Activated naive CD4-positive, alpha-beta T cell treated with anti-CD3 and anti-CD28 coated beads, Interleukin-2, amount 50 U/mL, for 72 hours (primary cell): Measurements from ENCODE around the gene DDX1. TPM values are rescaled to one million over a fixed set of nuclear protein-coding genes. Genes with fewer than 3 reads are reported as not detected.
"Not testable (repeated sequence)": the region's sequence is repeated elsewhere in the genome, so short reads cannot be mapped to it uniquely, and the experiment has no call there.

Source experiments
- ATAC-seq, 2 donors: fragments of 150-1000 bp; cut with Tn5 transposase; 2 replicates each; pipeline ENCODE4 v1.10.0; 2021; ENCODE audit warnings: mild to moderate bottlenecking in 2 of 2, moderate library complexity in 2 of 2
- DNase-seq, 2 donors: peaks; one replicate each; pipeline ENCODE4 v3.0.0; 2021 to 2022; ENCODE audit warnings: low spot score in 2 of 2
- H3K27ac Mint-ChIP-seq, 2 donors: one replicate each; pipeline ENCODE4 v1.8.0; 2022; ENCODE audit warnings: mild to moderate bottlenecking in 2 of 2, mixed read lengths in 2 of 2
- H3K36me3 Mint-ChIP-seq, 2 donors: one replicate each; pipeline ENCODE4 v1.8.0; 2022; ENCODE audit warnings: mixed read lengths in 2 of 2
- H3K9me3 Mint-ChIP-seq, 2 donors: one replicate each; pipeline ENCODE4 v1.8.0; 2022; ENCODE audit warnings: mixed read lengths in 2 of 2
- total RNA-seq, 2 donors: library from RNA; stranded (reverse); gene quantifications; one replicate each; pipeline ENCODE4 v1.2.3, GENCODE V29; 2022

Gene DDX1
- total RNA-seq = 10 to 100 TPM; 30.4 to 82.4 TPM

DNA sequence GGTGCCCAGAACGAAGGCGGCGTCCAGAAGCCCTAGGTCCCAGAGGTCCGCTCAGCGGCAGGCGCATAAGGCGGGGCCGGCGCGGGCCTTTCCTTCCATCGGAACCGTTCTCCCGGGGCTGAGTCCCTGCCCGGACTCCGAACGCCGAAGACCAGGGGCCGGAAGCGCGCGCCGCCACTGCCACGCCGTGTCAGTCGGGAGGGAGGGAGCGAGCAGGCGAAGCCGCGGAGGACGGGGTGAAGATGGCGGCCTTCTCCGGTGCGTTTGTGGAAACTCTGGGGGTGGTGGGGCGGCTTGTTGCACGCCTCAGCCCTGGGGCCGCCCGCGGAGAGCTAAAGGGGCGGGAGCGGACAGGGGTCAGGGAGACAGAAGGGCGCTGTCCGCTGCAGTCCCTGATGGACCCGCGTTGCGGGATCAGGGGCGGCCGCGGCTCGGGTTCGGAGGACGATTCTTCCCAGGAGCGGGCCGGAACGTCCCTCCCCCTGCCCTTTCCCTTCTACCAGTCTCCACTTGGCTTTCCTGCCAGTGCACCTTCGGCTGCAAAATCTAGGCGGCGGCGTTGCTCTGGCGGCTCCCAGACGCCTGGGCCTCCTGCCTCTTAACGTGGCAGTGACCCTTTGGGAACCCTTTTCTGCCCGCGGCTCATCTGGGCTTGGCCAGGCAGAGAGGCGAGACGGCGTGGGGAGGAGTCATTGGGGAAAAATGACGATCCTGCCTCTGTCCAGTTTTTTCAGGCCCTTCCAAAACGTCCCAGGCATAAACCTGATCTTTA is at the start of gene DDX1:
Gene DDX1, plus strand, starts transcription at position 177 of the 772 bp plus-strand sequence. Its CDS starts 66 bp downstream, at position 243.
- Mint-ChIP-seq H3K27ac (peak within 1 kb of the TSS; percentile 97), H3K36me3 (peaks cover 16 to 22% of the 10 kb centered on the region in 2 donors), H3K9me3 (no peaks in the 10 kb centered on the region)
- DNase-seq = peak; percentile 86 to 93
- ATAC-seq = peak; percentile 91 to 98

DNA sequence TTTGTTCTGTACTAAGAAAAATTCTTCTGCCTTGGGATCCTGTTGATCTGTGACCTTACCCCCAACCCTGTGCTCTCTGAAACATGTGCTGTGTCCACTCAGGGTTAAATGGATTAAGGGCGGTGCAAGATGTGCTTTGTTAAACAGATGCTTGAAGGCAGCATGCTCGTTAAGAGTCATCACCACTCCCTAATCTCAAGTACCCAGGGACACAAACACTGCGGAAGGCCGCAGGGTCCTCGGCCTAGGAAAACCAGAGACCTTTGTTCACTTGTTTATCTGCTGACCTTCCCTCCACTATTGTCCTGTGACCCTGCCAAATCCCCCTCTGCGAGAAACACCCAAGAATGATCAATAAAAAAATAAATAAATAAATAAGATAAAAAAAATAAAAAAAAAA is 49.4 kb upstream of the DDX1 start:
- H3K9me3 Mint-ChIP-seq, H3K36me3 Mint-ChIP-seq, ATAC-seq, DNase-seq, H3K27ac Mint-ChIP-seq: not testable (repeated sequence)

DNA sequence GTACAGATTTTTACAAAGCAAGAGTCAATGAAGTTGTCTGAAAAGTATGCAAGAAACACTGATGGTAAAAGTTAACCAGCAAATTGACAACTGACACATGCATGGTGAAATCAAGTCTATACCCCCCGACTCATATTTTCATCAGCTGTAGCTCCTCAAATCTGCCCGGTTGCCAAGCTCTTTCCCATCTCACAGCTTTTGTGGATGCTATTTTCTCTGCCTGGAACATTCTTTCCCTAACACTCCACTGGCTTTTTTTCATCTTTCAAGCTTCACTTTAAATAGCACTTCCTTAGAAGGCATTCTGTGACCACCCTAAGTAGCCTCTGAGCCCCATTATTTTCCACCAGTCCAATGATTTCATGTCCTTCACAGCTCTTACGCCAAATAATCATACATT is 48.6 kb upstream of the DDX1 start:
- Mint-ChIP-seq H3K27ac (no peak overlapping the region), H3K9me3 (no peaks in the 10 kb centered on the region), H3K36me3 (peaks cover 0 to 6% of the 10 kb centered on the region in 2 donors)
- DNase-seq (no peak), ATAC-seq (no peak)

DNA sequence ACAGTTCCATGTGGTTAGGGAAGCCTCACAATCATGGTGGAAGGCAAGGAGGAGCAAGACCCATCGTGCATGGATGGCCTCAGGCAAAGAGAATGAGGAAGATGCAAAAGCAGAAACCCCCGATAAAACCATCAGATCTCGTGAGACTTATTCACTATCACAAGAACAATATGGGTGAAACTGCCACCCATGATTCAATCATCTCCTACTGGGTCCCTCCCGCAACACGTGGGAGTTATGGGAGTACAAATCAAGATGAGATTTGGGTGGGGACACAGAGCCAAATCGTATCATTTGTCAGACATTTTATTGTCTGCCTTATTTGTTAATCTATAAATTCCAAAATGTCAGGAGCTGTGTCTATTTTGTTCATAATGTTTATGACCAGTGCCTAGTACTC is 48.1 kb upstream of the DDX1 start:
- H3K36me3 Mint-ChIP-seq = peaks cover 0 to 6% of the 10 kb centered on the region in 2 donors

DNA sequence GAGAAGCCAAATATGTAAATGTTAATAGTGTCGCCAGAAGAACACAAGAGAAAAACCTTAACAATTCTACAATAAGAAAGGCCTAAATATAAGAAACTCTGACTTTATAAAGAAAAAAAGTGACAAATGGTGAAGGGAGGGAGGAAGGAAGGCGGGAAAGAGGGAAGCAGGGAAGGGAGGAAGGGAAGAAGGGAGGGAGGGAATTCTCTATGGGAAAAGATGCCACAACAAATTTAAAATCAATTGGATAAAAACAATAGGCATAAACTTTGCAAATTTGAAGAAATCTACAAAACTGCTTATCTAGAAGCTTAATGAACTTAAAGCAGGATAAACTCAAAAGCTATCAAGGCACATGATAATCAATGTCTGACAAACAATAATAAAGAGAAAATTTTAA is 47.4 kb upstream of the DDX1 start:
- DNase-seq (no peak), ATAC-seq (no peak)
- no peak overlapping the region for H3K27ac Mint-ChIP-seq
- no peaks in the 10 kb centered on the region for H3K9me3 Mint-ChIP-seq
- peaks cover 0 to 6% of the 10 kb centered on the region in 2 donors for H3K36me3 Mint-ChIP-seq

More for the DNA sequence above, 48.1 kb upstream of the DDX1 start:
- DNase-seq = no peak
- no peaks in the 10 kb centered on the region for H3K9me3 Mint-ChIP-seq
- no peak for ATAC-seq
- no peak overlapping the region for H3K27ac Mint-ChIP-seq

DNA sequence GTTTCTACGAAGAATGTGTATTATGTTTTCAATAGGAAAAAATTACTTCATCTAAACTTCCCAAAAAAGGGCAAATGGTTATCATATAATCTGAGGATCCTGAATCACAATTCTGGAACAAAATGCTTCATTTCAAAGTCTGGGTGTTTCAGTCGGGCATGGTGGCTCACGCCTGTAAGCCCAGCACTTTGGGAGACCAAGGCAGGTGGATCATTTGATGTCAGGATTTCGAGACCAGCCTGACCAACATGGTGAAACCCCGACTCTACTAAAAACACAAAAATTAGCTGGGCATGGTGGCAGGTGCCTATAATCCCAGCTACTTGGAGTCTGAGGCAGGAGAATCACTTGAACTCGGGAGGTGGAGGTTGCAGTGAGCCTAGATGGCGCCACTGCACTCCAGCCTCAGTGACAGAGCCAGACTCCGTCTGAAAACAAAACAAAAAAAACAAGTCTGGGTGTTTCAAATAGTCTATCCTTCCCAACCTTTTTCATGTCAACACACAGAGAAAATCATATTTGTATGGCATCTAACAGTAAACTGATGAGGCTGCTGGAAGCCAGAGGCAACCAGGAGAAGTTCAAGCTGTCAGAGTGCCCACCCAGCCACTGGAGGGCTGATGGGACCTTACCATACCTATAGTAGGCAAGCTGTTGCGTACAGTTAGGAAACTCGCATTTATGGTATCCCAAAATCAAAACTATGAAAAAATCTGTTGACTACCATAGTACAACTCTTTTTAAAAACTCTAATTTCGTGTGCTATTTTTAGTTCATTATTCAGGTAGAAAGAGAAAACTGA is 45.2 kb upstream of the DDX1 start:
- H3K36me3 Mint-ChIP-seq = peaks cover 0 to 6% of the 10 kb centered on the region in 2 donors
- DNase-seq (no peak), ATAC-seq (no peak)
- H3K9me3 Mint-ChIP-seq = no peaks in the 10 kb centered on the region
- H3K27ac Mint-ChIP-seq = no peak overlapping the region

DNA sequence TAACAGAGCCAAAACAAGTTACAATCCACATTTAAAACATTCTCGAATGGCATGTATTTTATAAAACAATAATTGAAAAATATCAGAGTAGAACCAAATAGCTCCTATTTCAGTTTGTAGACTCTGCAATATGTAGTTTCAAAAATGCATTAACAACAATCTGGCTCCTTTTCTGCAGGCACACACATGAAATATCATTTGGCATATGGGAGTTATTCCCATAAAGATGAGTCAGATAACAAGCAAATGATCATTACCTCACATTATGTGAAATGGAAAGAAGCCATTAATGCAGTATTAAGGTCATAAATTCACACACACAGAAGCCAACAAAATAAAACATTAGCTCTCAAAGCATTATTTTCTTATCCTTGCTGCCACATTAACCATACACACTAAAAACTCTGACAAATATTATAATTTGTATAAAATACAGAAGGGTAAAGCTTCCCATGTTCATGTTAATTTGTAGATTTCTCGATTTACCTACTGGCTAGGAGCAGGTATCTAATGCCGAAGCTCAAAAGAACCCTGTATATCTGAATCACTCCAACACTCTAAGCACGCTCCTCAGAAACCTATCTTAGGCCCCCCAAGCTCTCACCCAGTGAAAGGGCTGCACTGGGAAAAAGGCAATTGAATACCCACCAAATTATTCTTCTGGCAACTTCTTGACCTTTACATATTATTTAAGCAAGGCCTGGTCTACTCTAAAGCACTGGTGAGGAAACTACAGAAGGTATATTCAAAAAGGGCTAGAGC is 44.4 kb upstream of the DDX1 start:
- ATAC-seq = no peak
- no peak overlapping the region for H3K27ac Mint-ChIP-seq
- no peak for DNase-seq
- H3K36me3 Mint-ChIP-seq = peaks cover 0 to 6% of the 10 kb centered on the region in 2 donors
- no peaks in the 10 kb centered on the region for H3K9me3 Mint-ChIP-seq

DNA sequence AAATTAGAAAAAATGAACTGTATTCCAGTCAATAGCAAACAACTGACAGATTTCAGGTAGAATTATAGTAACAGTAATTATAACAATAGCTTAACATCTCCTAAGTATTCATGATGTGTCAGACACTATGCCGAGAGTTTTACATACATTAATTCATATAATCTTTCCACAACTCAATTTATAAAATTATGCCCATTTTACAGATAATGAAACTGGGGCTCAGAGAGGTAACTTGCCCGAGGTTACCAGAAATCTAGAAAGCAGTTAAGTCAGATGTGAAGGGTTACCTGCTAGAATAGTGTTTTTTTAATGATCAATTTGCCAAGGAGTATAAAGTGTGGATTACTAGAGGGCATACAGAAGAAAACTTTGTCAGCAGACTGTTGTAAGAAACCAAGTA is 42.7 kb upstream of the DDX1 start:
- Mint-ChIP-seq H3K27ac (no peak overlapping the region), H3K36me3 (no peaks in the 10 kb centered on the region), H3K9me3 (no peaks in the 10 kb centered on the region)
- ATAC-seq (no peak), DNase-seq (no peak)

DNA sequence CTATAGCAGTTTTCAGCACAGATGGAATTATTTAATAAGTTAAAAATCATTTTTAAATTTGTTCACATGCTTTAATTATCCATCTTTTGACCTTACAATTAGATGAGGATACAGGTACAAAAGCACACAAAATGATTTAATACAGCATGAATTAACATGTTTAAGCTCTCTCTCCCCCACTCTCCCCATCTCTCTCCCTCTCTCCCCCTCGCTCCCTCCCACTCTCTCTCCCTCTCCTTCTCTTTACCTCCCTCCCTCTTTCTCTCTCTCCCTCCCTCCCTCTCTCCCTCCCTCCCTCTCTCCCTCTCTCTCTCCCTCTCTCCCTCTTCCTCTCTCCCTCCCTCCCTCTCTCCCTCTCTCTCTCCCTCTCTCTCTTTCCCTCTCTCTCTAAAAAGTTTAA is 38.1 kb upstream of the DDX1 start:
- ATAC-seq = no peak
- Mint-ChIP-seq H3K36me3 (no peaks in the 10 kb centered on the region), H3K27ac (no peak overlapping the region), H3K9me3 (no peaks in the 10 kb centered on the region)
- DNase-seq = no peak

DNA sequence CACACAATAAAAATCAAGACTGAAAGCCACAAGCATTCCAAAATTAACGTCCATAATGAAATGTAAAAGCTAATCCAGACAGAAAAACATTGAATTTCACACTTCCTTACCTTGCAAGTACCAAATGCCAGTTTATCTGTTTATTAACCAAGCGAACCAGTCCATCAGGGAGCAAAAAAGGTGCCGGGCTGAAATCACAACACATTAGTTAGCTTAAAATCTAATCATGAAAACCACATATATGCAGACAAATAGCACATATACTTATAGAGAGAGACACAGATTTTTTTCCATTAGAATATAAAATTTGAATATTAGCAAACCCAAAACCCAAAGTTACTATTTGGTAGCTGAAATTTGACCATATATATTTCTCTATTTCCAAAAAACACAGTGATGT is 37.7 kb upstream of the DDX1 start:
- Mint-ChIP-seq H3K36me3 (no peaks in the 10 kb centered on the region), H3K27ac (no peak overlapping the region), H3K9me3 (no peaks in the 10 kb centered on the region)
- ATAC-seq (no peak), DNase-seq (no peak)

DNA sequence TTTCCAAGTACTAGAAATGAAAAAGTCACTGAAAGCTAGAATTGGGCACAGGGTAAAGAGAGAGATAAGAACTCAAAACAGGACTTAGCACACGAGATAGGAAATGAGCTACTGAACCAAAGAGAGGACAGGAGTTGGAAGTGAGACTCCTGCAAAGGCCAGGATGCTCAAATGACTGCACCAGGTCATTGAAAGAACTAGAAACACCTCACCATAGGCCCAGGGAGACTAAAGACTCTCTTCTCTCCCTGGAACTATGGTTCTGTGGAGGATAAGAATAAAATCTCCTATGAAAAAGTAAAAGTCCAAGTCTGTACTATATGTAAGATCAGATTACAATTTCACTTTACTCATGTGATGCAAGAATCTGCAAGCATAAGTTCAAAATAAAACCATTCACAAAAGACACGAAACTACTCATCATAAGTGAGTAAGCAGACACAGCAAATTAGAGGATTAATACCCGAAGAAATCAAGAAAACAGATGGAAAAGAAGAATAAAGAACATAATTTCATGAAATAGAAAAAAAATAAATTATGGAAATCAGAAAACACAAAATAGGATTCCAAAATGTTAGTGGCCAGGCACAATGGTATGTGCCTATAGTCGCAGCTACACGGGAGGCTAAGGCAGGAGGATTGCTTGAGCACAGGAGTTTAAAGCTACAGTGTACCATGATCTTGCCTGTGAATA is 37.0 kb upstream of the DDX1 start:
- DNase-seq (no peak), ATAC-seq (no peak)
- H3K36me3 Mint-ChIP-seq = no peaks in the 10 kb centered on the region
- H3K9me3 Mint-ChIP-seq = no peaks in the 10 kb centered on the region
- no peak overlapping the region for H3K27ac Mint-ChIP-seq

DNA sequence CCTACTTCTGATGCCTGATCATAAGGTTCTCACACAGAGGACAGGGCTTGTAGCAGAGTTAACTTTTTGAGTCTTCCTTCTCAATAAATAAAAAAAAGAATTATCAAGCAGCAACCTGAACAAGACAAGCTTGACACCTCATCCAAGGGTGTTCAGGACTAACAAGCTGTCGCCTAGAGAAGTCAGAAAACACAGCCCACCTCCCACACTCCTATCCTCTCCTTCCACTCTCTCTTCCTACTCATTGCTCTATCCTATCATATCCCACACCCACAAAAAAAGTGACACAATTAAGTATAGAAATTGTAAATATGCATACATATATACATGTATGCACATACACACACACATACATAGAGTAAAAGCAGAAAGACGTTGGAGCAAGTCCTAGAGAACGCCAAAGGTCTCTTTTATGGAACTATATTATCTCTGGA is 35.9 kb upstream of the DDX1 start:
- Mint-ChIP-seq H3K9me3 (no peaks in the 10 kb centered on the region), H3K27ac (no peak overlapping the region), H3K36me3 (peaks cover 7% of the 10 kb centered on the region in 2 donors)
- ATAC-seq (no peak), DNase-seq (no peak)

DNA sequence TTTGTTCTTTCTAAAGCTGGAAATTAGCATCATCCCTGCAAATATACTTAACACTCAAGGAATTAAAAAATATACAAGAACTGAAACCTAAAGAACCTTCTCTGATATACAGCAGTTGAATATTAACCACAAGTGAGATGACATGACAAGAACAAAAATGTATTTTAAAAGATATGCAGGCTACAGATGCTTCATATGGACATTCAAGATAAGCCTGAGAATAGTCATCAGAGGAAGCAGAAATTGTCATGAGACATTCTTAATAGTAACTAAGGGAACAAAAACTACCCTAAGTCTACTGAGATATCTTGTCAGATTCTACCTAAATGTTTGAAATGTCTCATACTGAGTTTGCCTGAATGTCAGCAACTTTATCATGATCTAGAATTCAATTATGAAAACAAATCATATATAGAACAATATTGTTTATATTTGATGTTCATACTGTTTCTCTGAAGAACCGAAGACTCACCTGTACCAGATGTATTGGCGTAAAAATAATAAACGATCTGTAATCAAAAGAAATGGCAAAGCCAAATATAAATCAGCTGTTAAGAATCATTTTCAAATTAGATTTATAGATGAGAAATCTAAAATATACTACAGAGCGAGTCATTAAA is 35.2 kb upstream of the DDX1 start:
- Mint-ChIP-seq H3K27ac (no peak overlapping the region), H3K9me3 (no peaks in the 10 kb centered on the region), H3K36me3 (peaks cover 7 to 13% of the 10 kb centered on the region in 2 donors)
- ATAC-seq (no peak), DNase-seq (no peak)

DNA sequence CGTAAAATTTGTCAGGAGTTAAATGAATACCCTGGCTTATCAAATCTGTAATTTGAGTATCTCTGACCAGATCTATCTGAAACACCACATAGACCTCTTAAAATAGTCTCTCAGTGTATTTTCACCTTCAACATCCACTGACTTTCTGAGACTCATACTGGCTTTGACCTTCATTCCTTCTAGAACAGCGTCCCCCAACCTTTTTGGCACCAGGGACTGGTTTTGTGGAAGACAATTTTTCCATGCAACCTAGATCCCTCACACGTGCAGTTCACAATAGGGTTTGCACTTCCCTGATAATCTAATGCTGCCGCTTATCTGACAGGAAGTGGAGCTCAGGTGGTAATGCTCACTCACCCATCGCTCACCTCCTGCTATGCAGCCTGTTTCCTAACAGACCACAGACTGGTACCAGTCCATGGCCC is 33.8 kb upstream of the DDX1 start:
- ATAC-seq (no peak), DNase-seq (no peak)
- H3K27ac Mint-ChIP-seq = no peak overlapping the region
- peaks cover 4% of the 10 kb centered on the region in 2 donors for H3K9me3 Mint-ChIP-seq
- H3K36me3 Mint-ChIP-seq = peaks cover 11 to 16% of the 10 kb centered on the region in 2 donors

DNA sequence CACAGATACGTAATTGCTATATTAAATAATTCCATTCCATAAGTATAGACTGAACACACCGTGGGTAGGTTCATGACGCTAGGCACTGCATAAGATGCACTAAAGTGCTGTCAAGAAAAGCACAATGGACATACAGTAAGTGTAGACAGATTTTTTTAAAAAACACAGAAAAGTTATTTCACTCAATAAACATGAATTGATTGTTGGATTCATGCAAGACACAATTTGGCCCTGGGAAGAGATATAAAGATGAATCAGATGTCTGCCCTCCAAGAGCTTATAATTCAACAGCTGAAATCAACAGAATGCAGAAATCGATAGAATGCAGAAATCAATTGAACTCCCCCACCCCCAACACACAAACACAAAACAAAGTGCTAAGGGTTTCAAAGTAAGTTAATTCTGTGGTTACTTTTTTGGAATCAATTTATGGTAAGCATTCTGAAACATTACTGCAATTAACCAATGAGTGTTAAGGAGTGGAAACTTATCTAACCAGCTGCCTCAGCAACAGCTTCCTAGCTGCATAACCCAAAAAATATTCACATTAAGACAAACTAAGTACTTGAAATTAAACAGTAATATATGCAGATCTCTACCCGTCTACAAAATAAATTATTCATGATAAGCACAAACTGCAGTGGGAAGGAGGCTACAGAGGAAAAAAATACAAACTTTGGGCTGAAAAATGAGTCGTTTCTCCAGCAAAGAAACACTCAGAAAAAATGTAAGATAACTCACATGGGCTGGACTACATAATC is 32.1 kb upstream of the DDX1 start:
- H3K36me3 Mint-ChIP-seq = peaks cover 16 to 17% of the 10 kb centered on the region in 2 donors
- no peak for ATAC-seq
- DNase-seq = no peak
- H3K9me3 Mint-ChIP-seq = peaks cover 4 to 11% of the 10 kb centered on the region in 2 donors
- H3K27ac Mint-ChIP-seq = peak overlapping the region; percentile 57 to 97
